Measurements from ENCODE around the gene POU6F2.

POU6F2 gene

GRCh38 chr7:39152701-39153100, 175.0 kb downstream of the POU6F2 start:
- H3K4me3 ChIP-seq = no peak overlapping the region
- H3K27ac ChIP-seq = no peak overlapping the region
- DNase-seq (ENCODE audit: low spot score) = no peak
- no peak for TF ChIP-seq CTCF (IDR thresholded peaks at IDR 0.05)

- no peak for TF ChIP-seq CTCF (IDR thresholded peaks at IDR 0.05)
- DNase-seq (ENCODE audit: low spot score) = no peak
- Histone ChIP-seq H3K27ac (no peak overlapping the region), H3K4me3 (no peak overlapping the region)
These were observed 175.4 kb downstream of the POU6F2 start for GRCh38 chr7:39153113-39153512.

GRCh38 chr7:39153647-39154046, 175.9 kb downstream of the POU6F2 start:
- TF ChIP-seq CTCF (IDR thresholded peaks at IDR 0.05) = no peak
- no peak overlapping the region for H3K27ac ChIP-seq
- DNase-seq (ENCODE audit: low spot score) = no peak
- no peak overlapping the region for H3K4me3 ChIP-seq

GRCh38 chr7:39154815-39155214, 177.1 kb downstream of the POU6F2 start:
- no peak for TF ChIP-seq CTCF (IDR thresholded peaks at IDR 0.05)
- no peak overlapping the region for H3K4me3 ChIP-seq
- no peak overlapping the region for H3K27ac ChIP-seq
- no peak for DNase-seq (ENCODE audit: low spot score)

GRCh38 chr7:39158367-39158766, 180.7 kb downstream of the POU6F2 start:
- DNase-seq (ENCODE audit: low spot score) = no peak
- Histone ChIP-seq H3K4me3 (no peak overlapping the region), H3K27ac (no peak overlapping the region)
- no peak for TF ChIP-seq CTCF (IDR thresholded peaks at IDR 0.05)

GRCh38 chr7:39161903-39162302, 184.2 kb downstream of the POU6F2 start:
- Histone ChIP-seq H3K4me3 (no peak overlapping the region), H3K27ac (no peak overlapping the region)
- no peak for TF ChIP-seq CTCF (IDR thresholded peaks at IDR 0.05)
- no peak for DNase-seq (ENCODE audit: low spot score)

- TF ChIP-seq CTCF (IDR thresholded peaks at IDR 0.05) = no peak
- DNase-seq (ENCODE audit: low spot score) = no peak
- Histone ChIP-seq H3K27ac (no peak overlapping the region), H3K4me3 (no peak overlapping the region)
These were observed 187.2 kb downstream of the POU6F2 start for GRCh38 chr7:39164887-39165286.

Measured in coronary artery (tissue), 2 donors.